HG02623 (cell line): ENCODE data around the gene PTPN3.
"Not testable (repeated sequence)": the region's sequence is repeated elsewhere in the genome, so short reads cannot be mapped to it uniquely, and the experiment has no call there.

Experiments
- ATAC-seq: cut with Tn5 transposase; IDR thresholded peaks from one replicate; pipeline ENCODE4 v1.9.1; 2021; ENCODE audit warnings: moderate library complexity; ENCODE audit not compliant: unreplicated experiment

Gene PTPN3

DNA sequence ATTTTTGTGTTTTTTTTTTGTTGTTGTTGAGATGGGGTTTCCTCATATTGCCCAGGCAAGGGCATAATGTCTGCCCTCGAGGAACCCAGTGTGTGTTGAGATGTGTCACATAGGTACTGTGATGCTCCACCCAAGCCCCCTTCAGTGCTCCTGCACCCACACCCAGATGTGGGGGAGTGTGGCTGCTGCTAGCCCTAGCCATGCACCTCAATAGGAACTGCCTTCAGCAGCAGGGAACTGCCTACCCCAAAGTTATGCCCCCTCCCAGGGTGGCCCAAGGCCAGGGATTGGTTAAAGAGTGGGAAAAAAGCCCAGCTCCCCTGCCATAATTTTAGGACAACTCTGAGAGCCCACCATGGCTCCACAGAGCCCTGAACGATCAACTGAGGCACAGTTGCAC lies 143.9 kb downstream of the PTPN3 start:
- no peak for ATAC-seq

DNA sequence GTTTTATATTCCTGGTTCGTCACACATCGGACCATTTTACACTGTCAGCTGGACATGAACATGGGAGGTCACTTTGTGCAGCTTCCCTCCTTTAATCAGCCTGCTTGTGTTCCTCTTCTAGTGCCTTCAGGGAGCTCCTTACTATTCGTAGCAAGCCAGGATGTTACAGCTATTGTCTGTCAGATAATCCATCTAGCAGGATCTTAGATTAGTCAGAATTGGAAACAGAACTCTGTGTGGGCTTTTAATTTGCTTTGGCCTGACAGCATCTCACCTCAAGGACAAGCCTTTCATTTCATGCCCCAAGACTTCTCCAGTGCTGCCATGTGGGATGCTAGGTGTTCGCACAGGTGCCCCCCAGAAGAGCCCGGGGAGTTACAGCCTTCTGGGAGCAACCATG lies 147.1 kb downstream of the PTPN3 start:
- no peak for ATAC-seq

DNA sequence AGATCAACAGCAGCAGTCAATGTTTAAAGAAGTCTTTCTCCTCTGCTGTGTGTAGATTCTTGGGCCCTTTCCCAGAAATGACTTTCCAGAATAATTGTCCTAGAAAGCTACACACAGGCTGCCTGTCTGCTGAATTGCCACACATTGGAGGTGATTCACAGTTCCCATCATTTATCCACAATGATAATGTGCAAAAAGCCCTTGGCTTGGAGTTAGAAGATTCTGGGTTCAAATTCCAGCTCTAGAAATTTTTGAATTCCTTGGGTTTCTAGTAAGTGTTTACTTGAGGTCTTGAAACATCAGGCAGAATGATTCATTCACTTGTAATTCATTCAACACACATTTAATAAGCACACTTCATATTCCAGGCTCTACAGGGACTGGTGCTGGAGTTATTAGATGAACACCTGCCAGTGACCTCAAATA lies 148.7 kb downstream of the PTPN3 start:
- no peak for ATAC-seq

DNA sequence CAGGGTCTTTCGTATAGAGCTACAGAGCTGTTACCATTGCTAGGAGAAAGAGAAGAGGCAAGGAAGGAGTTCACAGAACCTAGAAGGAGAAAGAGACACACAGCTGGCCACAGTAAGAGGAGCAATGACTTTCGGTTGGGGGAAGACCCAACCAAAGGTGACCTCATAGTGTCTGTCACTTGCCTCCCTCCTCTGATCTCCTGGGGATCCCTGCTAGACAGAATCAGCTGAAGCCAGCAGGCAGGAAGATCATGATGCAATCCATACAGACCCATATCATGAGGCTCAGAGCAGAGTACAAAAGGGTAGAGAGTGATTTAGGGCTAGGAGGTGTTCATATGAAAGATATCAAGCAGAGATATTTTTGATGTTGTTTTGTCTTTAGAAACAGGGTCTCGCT lies 151.2 kb downstream of the PTPN3 start:
- no peak for ATAC-seq

DNA sequence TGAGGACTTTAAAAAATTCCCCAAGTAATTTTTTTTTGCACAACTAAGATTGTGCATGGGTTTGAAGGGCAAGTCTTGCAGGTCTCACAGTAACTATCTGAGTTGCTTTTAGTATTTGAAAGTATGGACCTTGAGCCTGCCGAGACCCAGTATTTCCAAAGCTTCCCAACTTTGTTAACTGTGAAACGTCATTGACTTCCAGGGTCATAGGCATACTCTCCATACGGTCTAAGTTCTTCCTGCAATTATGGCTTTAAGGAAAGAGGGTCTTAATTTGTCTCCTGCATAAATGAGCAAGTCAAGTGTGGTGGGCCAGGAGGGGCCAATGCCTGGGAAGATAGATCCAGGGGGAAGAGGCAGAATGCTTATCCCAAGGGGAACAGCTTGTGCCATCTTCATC lies 153.2 kb downstream of the PTPN3 start:
- no peak for ATAC-seq

DNA sequence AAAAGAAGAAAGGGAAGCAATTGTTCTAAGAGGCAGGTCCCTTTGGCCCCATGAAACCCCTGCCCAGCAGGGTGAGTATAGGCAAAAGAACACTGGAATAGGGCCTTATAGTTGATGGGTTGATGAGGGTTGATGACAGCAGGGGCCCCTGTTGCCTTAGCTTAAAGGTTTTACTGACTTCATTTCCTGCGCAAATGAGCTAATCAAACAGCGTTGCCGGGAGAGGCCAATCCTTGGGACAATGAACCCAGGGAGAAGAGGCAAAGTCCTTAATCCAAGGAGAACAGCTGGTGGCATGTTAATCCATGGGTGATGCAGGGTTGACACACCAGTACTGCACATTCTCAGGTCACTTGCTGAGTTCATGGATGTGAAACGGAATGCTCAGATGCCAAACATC lies 155.2 kb downstream of the PTPN3 start:
- no peak for ATAC-seq

DNA sequence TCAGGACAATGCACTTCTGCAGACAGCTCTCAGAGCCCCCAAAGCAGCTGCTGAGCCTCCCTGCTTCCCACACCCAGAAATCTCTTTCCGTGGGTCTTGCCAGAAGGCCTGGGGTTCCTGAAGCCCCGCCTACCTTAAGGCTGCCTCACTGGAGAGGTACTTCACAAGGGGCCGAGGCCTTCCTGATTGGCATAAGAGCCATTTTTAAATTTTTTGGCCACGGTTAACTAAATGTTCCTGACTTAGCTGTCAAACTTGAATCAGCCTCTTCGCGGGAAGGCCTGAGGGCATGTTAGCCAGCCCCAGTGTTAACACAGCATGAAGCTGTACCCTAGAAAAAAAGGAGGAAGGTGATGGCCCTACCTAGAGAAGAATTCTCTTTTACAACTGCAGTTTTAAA lies 156.5 kb downstream of the PTPN3 start:
- ATAC-seq, result no peak

DNA sequence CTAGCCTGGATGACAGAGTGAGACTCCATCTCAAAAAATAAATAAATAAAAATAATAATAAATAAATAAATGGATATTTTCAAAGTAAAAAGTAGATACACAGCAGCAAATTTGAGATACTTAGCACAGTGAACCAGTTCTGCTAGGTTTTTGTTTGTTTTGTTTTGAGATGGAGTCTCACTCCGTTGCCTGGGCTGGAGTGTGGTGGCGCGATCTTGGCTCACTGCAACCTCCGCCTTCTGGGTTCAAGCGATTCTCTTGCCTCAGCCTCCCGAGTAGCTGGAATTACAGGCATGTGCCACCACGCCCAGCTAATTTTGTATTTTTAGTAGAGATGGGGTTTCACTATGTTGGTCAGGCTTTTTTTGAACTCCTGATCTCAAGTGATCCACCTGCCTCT lies 157.1 kb downstream of the PTPN3 start:
- ATAC-seq, result not testable (repeated sequence)

DNA sequence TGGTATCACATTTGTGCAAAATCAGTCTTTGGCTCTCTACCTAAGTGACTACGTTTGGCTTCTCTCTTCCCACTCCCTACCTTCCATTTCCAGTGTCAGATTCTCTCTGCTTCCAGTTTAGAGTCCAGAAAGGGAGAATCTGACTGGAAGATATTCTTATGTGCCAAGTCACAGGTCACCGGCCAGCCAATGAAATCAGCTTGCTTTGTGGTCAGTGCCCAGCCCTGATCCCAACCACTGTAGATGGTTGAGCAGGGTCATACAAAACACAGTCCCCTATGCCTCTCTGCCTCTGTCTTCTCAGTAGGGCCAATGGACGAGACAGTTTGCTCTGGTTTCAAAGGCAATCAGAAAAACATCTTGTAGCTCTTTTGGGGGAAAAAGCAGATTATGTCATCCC lies 161.7 kb downstream of the PTPN3 start:
- ATAC-seq, result no peak

DNA sequence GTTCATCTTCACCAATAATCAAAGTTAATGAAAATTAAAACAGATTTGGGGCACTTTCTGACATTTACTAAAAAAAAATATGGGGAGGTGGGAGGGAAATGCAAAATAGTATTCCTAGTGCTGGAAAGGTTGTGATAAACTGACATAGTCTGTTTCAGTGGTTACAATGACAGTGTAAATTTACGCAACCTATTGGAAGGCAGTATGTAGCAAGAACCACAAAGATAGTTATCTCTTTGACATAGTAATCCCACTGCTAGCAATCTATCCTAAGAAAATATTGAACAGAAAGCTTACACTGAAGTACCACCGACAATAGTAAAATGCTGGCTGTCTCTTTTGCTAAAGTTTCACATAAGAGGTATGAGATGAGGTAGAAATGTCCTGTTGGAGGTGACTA lies 162.2 kb downstream of the PTPN3 start:
- ATAC-seq, result no peak

DNA sequence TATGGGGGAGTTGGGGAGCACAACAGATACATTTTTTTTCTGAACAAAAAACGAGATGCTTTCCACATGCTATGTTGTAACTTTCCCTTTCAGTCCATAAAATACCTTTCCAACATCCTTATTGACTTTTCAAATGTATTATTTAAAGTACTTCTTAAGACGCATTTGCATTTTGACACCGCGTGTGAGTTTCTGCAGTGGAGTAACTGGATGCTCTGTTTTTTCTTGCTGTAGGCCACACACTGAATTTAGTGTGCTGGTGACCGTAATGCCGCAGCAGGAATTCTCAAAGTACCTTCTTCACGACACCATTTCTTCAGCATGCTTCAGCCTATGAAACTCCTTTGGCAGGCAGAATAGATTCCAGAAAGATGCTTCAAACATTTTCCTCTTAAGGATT lies 163.0 kb downstream of the PTPN3 start:
- ATAC-seq, result no peak

DNA sequence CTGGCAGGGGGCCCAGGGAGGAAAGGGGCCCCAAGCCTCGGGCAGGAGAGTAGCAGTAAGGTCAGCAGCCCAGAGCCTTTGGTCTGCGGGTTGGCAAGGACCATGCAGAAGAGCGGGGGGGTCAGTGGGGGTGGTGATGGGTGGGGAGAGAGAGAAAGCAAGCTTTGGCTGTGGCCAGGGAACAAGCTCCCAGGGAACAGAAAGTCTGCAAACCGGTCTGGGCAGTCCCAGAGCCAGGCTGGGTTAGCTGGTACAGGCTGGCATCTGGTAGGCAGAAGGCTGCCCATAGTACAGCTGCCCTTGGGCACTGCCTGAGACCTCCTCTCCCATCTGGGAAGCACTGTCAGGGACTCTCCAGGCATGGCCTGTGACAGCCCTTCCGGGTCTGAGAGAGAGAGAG lies 166.8 kb downstream of the PTPN3 start:
- ATAC-seq, result no peak

DNA sequence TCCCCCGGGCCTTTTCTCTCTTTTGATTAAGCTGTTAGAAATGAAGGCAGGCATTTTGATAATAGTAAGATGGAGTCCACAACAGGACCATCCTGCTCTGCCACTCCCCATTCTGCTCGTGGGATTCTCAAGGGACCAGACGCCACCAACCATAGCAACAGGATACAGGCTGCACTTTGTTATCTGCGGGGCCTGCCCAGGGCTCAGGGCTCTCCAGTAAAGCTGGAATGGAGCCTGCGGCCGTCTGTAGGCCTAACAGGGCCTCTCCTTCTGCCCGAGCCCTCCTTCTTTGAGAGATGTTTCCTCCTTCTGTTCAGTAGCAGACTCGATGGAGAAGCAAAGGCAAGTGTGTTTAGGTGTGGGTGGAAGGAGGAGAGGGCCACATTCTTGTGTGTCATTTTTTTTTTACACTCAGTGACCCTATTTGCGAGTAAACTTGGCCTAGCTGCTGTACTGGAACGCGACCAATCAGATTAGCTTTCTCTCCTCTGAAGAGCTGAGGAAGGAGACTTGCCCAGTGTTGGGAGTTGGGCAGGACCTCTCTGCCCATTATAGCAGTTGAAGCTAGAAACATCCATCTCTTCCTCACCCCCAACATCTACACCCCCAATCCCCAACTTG lies 168.4 kb downstream of the PTPN3 start:
- no peak for ATAC-seq

DNA sequence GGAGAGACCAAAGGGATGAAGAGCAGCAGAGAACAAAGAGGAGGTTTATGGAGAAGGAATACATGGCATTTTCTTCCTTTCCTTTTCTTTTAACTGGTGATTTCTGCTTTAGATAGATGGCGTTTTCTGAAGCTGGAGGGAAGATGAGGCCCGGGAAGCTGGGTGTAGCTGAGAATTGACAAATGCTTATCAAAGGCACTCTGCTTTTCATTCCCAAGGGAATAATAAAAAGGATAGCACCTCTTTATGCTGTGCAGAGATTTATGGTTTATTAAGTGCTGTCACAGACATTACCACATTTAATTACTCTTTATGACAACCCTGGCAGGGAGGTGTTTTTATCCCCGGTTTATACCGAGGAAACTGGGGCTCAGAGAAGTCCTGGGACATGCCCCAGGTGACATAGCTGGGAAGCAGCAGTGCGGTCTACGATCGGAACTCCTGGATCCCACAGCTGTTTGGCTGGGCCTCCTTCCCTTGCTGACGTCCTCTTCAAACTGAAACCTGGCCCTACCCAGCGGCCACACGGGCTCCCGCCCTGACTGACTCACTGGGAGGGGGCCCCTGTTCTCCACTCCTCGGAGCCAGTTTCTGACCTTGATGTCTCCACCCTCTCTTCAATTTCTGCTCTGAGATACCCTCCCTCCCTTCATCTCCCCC lies 169.0 kb downstream of the PTPN3 start:
- ATAC-seq, result no peak
